ENCODE data around the gene SP3. TPM values are rescaled to one million over a fixed set of nuclear protein-coding genes. Genes with fewer than 3 reads are reported as not detected.

The SP3 gene
- total RNA-seq, 1 donor from 2014 or later: 77.4 TPM

DNA sequence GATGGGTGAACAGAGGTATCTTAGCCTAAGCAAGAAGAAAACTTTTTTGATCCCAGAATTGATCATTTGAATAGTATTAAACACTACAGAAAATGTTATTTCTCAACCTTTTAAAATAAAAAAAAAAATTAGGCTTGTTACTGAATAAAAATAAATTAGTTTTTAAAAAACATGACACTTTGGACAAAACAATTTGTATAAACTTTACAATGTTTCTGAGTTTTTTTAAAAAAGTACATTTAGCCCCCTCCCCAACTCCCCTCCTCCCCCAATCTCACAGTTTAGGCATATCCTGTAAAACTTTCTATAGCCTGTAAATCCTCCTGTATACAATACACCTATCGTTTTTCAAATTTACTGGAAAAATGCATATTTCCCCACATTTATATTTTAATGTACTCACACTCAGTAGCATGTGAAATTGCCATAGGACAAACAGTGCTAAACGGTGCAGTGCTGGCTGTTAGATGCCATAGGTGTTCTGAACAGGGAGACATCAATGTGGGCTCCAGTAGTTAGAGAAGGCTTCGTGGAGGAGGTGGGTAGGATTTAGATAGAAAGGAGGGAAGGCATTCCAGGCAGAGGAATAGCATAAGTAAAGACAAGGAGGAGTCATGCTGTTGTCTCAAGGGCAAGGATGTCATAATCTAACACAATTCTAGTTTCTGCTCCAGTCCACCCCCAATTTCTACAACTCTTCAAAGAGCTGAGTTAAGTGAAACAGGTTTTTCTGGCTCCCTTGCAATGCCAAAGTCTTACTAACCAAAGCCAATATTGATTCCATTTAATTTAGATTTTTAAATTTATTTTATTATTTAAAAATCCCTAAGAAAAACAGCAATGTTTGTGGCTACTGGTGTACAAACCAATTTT, 50.9 kb downstream of the SP3 start:
- ATAC-seq: no peak
- intact Hi-C loops (cut with DNase I): no loop called here
- TF ChIP-seq CTCF (IDR thresholded peaks at IDR 0.05): no peak
- no peaks in the 10 kb centered on the region for H3K9me3 ChIP-seq
- peaks cover 71% of the 10 kb centered on the region for H3K36me3 ChIP-seq
- H3K4me1 ChIP-seq: no peaks in the 10 kb centered on the region
- DNase-seq: no peak
- no peaks in the 10 kb centered on the region for H3K27me3 ChIP-seq
- H3K27ac ChIP-seq: no peak overlapping the region
- H3K4me3 ChIP-seq: no peak overlapping the region

GRCh38 chr2:173909846-173910245, 55.3 kb downstream of the SP3 start:
- DNase-seq (no peak), ATAC-seq (no peak)
- no peak for TF ChIP-seq CTCF (IDR thresholded peaks at IDR 0.05)
- Histone ChIP-seq H3K36me3 (peaks cover 74% of the 10 kb centered on the region), H3K27ac (no peak overlapping the region), H3K9me3 (no peaks in the 10 kb centered on the region), H3K4me3 (no peak overlapping the region), H3K27me3 (no peaks in the 10 kb centered on the region), H3K4me1 (no peaks in the 10 kb centered on the region)
- intact Hi-C loops (cut with DNase I): no loop called here

- Histone ChIP-seq H3K4me3 (no peak overlapping the region), H3K27me3 (no peaks in the 10 kb centered on the region), H3K27ac (no peak overlapping the region), H3K4me1 (no peaks in the 10 kb centered on the region), H3K36me3 (peaks cover 62% of the 10 kb centered on the region), H3K9me3 (no peaks in the 10 kb centered on the region)
- intact Hi-C loops (cut with DNase I): no loop called here
- DNase-seq (no peak), ATAC-seq (no peak)
- no peak for TF ChIP-seq CTCF (IDR thresholded peaks at IDR 0.05)
Measured at GRCh38 chr2:173906626-173907025, 58.5 kb downstream of the SP3 start.

DNA sequence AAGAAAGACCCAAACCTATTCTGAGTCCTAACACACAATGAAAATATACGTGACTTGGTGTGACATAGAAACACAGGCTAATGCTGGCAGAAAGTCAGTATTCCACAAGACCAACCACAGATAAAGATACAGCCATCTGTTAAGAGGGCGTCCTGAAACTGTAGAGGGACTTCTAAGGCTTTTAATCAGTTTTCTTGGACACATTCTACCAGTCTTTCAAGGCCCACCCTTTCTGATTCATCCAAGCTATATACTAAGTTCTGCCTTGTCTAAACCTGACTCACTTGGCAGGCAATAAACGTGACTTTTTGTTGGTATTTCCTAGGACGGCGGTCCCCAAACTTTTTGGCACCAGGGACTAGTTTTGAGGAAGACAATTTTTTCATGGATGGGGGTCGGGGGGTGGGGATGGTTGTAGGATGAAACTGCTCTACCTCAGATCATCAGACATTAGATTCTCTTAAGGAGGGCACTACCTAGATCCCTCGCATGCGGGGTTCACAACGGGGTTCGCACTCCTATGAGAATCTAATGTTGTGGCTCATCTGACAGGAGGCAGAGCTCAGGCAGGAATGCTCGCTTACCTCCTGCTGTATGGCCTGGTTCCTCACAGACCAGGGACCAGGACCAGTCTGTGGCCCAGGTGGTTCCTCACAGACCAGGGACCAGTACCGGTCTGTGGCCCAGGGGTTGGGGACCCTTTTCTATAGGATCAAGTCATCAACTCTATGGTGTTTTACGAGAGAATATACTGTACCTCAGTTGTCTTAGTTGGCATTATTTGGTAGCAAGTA, 61.4 kb downstream of the SP3 start:
- intact Hi-C loops (cut with DNase I): no loop called here
- H3K27ac ChIP-seq: no peak overlapping the region
- ATAC-seq (no peak), DNase-seq (no peak)
- no peaks in the 10 kb centered on the region for H3K9me3 ChIP-seq
- H3K4me1 ChIP-seq: peaks cover 1% of the 10 kb centered on the region
- peaks cover 35% of the 10 kb centered on the region for H3K36me3 ChIP-seq
- no peak for TF ChIP-seq CTCF (IDR thresholded peaks at IDR 0.05)
- no peak overlapping the region for H3K4me3 ChIP-seq
- H3K27me3 ChIP-seq: no peaks in the 10 kb centered on the region

DNA sequence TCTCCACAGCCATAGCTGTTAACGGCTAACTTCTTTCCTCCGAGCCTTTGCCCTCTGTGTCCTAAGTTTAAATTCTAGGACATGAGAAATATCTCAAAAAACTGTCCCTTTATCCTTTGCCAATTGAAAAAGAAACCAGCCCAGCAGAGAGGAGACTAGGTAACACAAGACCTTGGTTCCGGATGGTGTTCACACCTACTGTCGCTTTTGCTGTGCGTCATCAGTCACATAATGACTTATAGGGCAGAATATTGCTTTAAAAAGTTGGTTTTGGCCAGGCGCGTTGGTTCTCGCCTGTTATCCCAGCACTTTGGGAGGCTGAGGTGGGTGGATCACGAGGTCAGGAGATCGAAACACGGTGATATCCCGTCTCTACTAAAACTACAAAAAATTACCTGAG, 66.2 kb downstream of the SP3 start:
- no peaks in the 10 kb centered on the region for H3K9me3 ChIP-seq
- no peak for TF ChIP-seq CTCF (IDR thresholded peaks at IDR 0.05)
- intact Hi-C loops (cut with DNase I): no loop called here
- no peak overlapping the region for H3K4me3 ChIP-seq
- no peaks in the 10 kb centered on the region for H3K36me3 ChIP-seq
- no peak overlapping the region for H3K27ac ChIP-seq
- no peaks in the 10 kb centered on the region for H3K27me3 ChIP-seq
- ATAC-seq (no peak), DNase-seq (no peak)
- H3K4me1 ChIP-seq: peaks cover 6% of the 10 kb centered on the region
